SK-N-SH treated with all-trans-retinoic acid at 6 μM for 48 hours (cell line): ENCODE measurements around the gene SKP1.

Experiments
- ATAC-seq: fragments of 200-7000 bp; cut with Tn5 transposase; 3 replicates; pipeline ENCODE4 v1.9.1; 2020; ENCODE audit warnings: mild to moderate bottlenecking, moderate library complexity
- ARNTL ChIP-seq: fragments of 450-650 bp; formaldehyde crosslinking; IDR thresholded peaks from 2 replicates; pipeline ENCODE4 v1.5.0; 2020; ENCODE audit warnings: low read depth, mild to moderate bottlenecking, moderate library complexity, borderline replicate concordance
- BACH2 ChIP-seq: fragments of 250-450 bp; sonication (Bioruptor Pico); IDR thresholded peaks from 2 replicates; pipeline ENCODE4 v1.9.0; 2021; ENCODE audit warnings: mild to moderate bottlenecking, borderline replicate concordance
- CSDC2 ChIP-seq: fragments of 250-450 bp; sonication (Bioruptor Pico); IDR thresholded peaks from 2 replicates; pipeline ENCODE4 v1.5.0; 2020; ENCODE audit warnings: mild to moderate bottlenecking, moderate library complexity
- ESRRG ChIP-seq: fragments of 250-450 bp; sonication (Bioruptor Pico); IDR thresholded peaks from 2 replicates; pipeline ENCODE4 v1.6.1; 2021; ENCODE audit warnings: mild to moderate bottlenecking
- GLIS3 ChIP-seq: fragments of 250-450 bp; sonication (Bioruptor Pico); IDR thresholded peaks from 2 replicates; pipeline ENCODE4 v1.5.0; 2020; ENCODE audit warnings: mild to moderate bottlenecking, moderate library complexity
- ISL1 ChIP-seq: fragments of 250-450 bp; sonication (Bioruptor Pico); IDR thresholded peaks from 2 replicates; pipeline ENCODE4 v2.1.2; 2022; ENCODE audit warnings: mild to moderate bottlenecking, moderate library complexity
- OSR1 ChIP-seq: fragments of 250-450 bp; sonication (Bioruptor Pico); IDR thresholded peaks from 2 replicates; pipeline ENCODE4 v1.8.0; 2022; ENCODE audit warnings: moderate library complexity, mild to moderate bottlenecking, inconsistent platforms
- PPARA ChIP-seq: fragments of 250-450 bp; sonication (Bioruptor Pico); IDR thresholded peaks from 2 replicates; pipeline ENCODE4 v1.5.0; 2020; ENCODE audit warnings: mild to moderate bottlenecking, borderline replicate concordance
- RARB ChIP-seq: fragments of 250-450 bp; sonication (Bioruptor Pico); IDR thresholded peaks from 2 replicates; pipeline ENCODE4 v1.8.0; 2021; ENCODE audit warnings: mild to moderate bottlenecking, moderate library complexity
- SNAI2 ChIP-seq: fragments of 250-450 bp; sonication (Bioruptor Pico); IDR thresholded peaks from 2 replicates; pipeline ENCODE4 v1.5.0; 2020; ENCODE audit warnings: mild to moderate bottlenecking, moderate library complexity
- TCF4 ChIP-seq: fragments of 250-450 bp; sonication (Bioruptor Pico); IDR thresholded peaks from 2 replicates; pipeline ENCODE4 v1.8.0; 2021; ENCODE audit warnings: mild to moderate bottlenecking, moderate library complexity, borderline replicate concordance
- TOX ChIP-seq: fragments of 250-450 bp; sonication (Bioruptor Pico); IDR thresholded peaks from 2 replicates; pipeline ENCODE4 v1.8.0; 2021; ENCODE audit warnings: mild to moderate bottlenecking, moderate library complexity, borderline replicate concordance
- ZC3H10 ChIP-seq: fragments of 250-450 bp; sonication (Bioruptor Pico); IDR thresholded peaks from 2 replicates; pipeline ENCODE4 v1.5.1; 2021; ENCODE audit warnings: mild to moderate bottlenecking, moderate library complexity
- ZFP30 ChIP-seq: fragments of 450-650 bp; formaldehyde crosslinking; IDR thresholded peaks from 2 replicates; pipeline ENCODE4 v1.5.0; 2022; ENCODE audit warnings: mild to moderate bottlenecking, moderate library complexity
- ZNF8 ChIP-seq: fragments of 450-650 bp; formaldehyde crosslinking; IDR thresholded peaks from 2 replicates; pipeline ENCODE4 v1.5.0; 2020; ENCODE audit warnings: mild to moderate bottlenecking, moderate library complexity
- TF ChIP-seq, protein P1 (sequence below): fragments of 250-450 bp; sonication (Bioruptor Pico); IDR thresholded peaks from 2 replicates; pipeline ENCODE4 v1.5.1; 2021; ENCODE audit warnings: mild to moderate bottlenecking, moderate library complexity
- TF ChIP-seq, protein P2 (sequence below): fragments of 250-450 bp; sonication (Bioruptor Pico); IDR thresholded peaks from 2 replicates; pipeline ENCODE4 v1.8.0; 2021; ENCODE audit warnings: low read depth, mild to moderate bottlenecking, moderate library complexity, borderline replicate concordance
- TF ChIP-seq, protein P3 (sequence below): fragments of 250-450 bp; sonication (Bioruptor Pico); IDR thresholded peaks from 2 replicates; pipeline ENCODE4 v1.5.0; 2020; ENCODE audit warnings: mild to moderate bottlenecking, moderate library complexity
- TF ChIP-seq, protein P4 (sequence below): fragments of 250-450 bp; sonication (Bioruptor Pico); IDR thresholded peaks from 2 replicates; pipeline ENCODE4 v1.5.1; 2020; ENCODE audit warnings: low read depth, mild to moderate bottlenecking, moderate library complexity
- TF ChIP-seq, protein P5 (sequence below): fragments of 250-450 bp; sonication (Bioruptor Pico); IDR thresholded peaks from 2 replicates; pipeline ENCODE4 v1.8.0; 2020; ENCODE audit warnings: mild to moderate bottlenecking, moderate library complexity, borderline replicate concordance

Gene SKP1

DNA sequence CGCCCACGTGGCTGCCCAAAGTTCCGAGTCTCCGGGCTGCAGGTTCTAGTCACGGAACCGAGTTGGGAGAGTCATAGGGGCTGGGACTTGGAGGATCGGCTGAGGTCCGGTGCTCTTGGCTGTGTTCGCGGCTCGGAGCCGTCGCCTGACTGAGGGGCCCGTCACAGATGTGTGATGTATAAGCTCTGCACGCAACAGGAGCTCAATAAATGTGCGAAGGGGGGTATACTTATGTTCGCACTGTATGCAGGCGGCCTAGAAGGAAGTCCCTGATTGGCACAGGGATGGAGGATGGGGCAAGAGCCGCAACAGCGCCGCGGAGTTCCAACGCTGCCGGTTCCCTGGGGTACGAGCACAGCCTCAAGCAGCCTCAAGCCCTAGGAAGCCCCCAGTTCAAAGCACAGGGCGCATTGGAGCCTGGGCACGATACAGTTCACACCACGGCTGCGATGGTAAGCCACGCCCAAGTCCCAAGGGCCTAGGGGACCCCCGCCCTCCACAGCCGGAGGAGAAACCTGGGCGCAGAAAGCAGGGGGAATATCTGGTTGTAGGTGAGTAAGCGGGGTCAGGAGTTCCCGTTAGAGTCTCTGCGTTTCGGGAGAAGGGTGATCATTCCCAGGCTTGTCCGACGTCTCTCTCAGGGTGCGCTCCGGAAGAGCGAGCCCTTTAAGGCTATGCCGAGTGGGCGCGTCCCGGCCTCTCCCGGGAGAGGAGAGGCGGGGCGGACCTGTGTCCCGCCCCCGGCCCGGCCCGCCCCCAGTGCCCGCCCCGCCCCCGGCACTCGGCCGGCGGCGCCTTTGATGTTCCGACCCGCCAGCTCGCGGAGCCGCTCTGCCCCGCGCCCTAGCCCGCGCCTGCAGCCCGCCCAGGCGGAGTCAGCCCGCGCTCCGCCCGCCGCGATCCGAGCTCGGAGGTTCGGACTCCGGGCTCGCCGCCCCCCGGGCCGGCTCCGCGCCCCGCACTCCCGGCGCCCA lies 62.6 kb downstream of the SKP1 start, which contains the start of gene TCF7 (continued):
- TF ChIP-seq, protein P1, sequence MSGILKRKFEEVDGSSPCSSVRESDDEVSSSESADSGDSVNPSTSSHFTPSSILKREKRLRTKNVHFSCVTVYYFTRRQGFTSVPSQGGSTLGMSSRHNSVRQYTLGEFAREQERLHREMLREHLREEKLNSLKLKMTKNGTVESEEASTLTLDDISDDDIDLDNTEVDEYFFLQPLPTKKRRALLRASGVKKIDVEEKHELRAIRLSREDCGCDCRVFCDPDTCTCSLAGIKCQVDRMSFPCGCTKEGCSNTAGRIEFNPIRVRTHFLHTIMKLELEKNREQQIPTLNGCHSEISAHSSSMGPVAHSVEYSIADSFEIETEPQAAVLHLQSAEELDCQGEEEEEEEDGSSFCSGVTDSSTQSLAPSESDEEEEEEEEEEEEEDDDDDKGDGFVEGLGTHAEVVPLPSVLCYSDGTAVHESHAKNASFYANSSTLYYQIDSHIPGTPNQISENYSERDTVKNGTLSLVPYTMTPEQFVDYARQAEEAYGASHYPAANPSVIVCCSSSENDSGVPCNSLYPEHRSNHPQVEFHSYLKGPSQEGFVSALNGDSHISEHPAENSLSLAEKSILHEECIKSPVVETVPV (CRISPR knock-in tag): no peak
- no peak for TF ChIP-seq PPARA (CRISPR knock-in tag)
- TF ChIP-seq TOX (CRISPR knock-in tag): no peak
- no peak for TF ChIP-seq BACH2 (CRISPR knock-in tag)
- no peak for TF ChIP-seq GLIS3 (CRISPR knock-in tag)
- TF ChIP-seq, protein P2, sequence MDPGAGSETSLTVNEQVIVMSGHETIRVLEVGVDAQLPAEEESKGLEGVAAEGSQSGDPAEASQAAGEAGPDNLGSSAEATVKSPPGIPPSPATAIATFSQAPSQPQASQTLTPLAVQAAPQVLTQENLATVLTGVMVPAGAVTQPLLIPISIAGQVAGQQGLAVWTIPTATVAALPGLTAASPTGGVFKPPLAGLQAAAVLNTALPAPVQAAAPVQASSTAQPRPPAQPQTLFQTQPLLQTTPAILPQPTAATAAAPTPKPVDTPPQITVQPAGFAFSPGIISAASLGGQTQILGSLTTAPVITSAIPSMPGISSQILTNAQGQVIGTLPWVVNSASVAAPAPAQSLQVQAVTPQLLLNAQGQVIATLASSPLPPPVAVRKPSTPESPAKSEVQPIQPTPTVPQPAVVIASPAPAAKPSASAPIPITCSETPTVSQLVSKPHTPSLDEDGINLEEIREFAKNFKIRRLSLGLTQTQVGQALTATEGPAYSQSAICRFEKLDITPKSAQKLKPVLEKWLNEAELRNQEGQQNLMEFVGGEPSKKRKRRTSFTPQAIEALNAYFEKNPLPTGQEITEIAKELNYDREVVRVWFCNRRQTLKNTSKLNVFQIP (CRISPR knock-in tag): no peak
- TF ChIP-seq OSR1 (CRISPR knock-in tag): no peak
- no peak for TF ChIP-seq ISL1 (CRISPR knock-in tag)
- no peak for TF ChIP-seq CSDC2 (CRISPR knock-in tag)

DNA sequence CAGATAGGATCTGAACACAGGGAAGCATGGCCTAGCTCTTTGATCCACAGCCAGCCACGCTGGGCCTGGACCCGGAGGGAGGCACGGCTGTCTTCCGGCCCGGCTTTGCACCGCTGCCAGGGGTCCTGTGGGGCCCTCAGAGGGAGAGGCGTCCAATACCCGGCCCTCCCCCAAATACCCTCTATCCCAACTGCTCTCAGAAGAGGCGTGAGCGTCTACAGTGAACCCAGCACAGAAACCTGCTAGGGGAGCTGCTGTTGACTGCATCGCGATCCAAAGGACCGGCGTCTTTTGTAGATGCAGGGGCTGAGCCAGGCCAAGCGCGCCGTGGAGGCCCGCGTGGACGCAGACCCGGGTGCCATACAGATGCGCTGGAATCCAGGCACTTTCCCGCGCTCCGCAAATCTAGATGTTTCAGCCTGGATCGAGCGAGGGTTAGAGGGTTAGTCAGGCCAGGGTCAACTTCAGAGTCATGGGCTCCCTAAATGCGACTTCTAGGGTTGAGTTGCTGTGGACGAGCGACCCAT lies 63.3 kb downstream of the SKP1 start:
- TF ChIP-seq TOX (CRISPR knock-in tag): no peak
- no peak for ATAC-seq

DNA sequence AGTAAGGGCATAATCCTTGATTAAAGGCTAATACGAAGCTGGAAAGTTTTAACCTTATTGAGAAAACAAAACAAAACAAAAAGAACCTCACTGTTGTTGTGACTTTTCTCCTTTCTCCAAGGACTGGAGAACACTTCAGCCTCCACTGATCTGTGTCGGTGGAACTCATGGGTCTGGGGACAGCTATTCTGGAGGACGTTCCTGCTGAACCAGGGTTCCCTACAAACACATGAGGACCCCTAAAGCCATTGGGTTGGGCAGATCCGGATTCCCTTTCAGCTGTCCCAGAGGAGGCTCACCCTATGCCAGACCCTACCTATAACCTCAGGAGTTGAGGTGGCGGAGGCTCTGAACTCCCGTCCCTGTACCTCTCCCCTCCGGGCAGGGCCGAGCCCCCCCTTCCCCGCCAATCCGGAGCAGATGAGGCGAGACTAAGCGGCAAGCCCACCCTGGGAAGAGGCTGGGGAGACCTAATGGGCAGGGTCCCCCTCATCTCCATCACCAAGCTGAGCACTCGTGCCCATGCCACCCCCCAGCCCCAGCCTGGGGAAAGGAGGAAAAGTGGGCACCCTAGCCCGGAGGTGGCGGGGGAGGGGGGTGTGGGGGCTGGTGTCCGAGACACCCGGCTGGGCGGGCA lies 63.9 kb downstream of the SKP1 start:
- ATAC-seq: no peak
- TF ChIP-seq ARNTL (CRISPR knock-in tag): no peak
- TF ChIP-seq TOX (CRISPR knock-in tag): no peak
- no peak for TF ChIP-seq ZC3H10 (CRISPR knock-in tag)
- no peak for TF ChIP-seq CSDC2 (CRISPR knock-in tag)
- TF ChIP-seq ISL1 (CRISPR knock-in tag): no peak
- TF ChIP-seq, protein P3, sequence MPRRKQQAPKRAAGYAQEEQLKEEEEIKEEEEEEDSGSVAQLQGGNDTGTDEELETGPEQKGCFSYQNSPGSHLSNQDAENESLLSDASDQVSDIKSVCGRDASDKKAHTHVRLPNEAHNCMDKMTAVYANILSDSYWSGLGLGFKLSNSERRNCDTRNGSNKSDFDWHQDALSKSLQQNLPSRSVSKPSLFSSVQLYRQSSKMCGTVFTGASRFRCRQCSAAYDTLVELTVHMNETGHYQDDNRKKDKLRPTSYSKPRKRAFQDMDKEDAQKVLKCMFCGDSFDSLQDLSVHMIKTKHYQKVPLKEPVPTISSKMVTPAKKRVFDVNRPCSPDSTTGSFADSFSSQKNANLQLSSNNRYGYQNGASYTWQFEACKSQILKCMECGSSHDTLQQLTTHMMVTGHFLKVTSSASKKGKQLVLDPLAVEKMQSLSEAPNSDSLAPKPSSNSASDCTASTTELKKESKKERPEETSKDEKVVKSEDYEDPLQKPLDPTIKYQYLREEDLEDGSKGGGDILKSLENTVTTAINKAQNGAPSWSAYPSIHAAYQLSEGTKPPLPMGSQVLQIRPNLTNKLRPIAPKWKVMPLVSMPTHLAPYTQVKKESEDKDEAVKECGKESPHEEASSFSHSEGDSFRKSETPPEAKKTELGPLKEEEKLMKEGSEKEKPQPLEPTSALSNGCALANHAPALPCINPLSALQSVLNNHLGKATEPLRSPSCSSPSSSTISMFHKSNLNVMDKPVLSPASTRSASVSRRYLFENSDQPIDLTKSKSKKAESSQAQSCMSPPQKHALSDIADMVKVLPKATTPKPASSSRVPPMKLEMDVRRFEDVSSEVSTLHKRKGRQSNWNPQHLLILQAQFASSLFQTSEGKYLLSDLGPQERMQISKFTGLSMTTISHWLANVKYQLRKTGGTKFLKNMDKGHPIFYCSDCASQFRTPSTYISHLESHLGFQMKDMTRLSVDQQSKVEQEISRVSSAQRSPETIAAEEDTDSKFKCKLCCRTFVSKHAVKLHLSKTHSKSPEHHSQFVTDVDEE (CRISPR knock-in tag): no peak
- no peak for TF ChIP-seq SNAI2 (CRISPR knock-in tag)
- no peak for TF ChIP-seq ZNF8 (CRISPR knock-in tag)
- TF ChIP-seq TCF4 (CRISPR knock-in tag): no peak
- TF ChIP-seq, protein P4, sequence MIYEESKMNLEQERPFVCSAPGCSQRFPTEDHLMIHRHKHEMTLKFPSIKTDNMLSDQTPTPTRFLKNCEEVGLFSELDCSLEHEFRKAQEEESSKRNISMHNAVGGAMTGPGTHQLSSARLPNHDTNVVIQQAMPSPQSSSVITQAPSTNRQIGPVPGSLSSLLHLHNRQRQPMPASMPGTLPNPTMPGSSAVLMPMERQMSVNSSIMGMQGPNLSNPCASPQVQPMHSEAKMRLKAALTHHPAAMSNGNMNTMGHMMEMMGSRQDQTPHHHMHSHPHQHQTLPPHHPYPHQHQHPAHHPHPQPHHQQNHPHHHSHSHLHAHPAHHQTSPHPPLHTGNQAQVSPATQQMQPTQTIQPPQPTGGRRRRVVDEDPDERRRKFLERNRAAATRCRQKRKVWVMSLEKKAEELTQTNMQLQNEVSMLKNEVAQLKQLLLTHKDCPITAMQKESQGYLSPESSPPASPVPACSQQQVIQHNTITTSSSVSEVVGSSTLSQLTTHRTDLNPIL: no peak
- TF ChIP-seq ESRRG (CRISPR knock-in tag): no peak
- no peak for TF ChIP-seq ZFP30
- no peak for TF ChIP-seq BACH2 (CRISPR knock-in tag)
- no peak for TF ChIP-seq GLIS3 (CRISPR knock-in tag)
- TF ChIP-seq, protein P2 (CRISPR knock-in tag): no peak
- TF ChIP-seq PPARA (CRISPR knock-in tag): no peak
- TF ChIP-seq RARB (CRISPR knock-in tag): no peak
- TF ChIP-seq OSR1 (CRISPR knock-in tag): no peak
- TF ChIP-seq, protein P5, sequence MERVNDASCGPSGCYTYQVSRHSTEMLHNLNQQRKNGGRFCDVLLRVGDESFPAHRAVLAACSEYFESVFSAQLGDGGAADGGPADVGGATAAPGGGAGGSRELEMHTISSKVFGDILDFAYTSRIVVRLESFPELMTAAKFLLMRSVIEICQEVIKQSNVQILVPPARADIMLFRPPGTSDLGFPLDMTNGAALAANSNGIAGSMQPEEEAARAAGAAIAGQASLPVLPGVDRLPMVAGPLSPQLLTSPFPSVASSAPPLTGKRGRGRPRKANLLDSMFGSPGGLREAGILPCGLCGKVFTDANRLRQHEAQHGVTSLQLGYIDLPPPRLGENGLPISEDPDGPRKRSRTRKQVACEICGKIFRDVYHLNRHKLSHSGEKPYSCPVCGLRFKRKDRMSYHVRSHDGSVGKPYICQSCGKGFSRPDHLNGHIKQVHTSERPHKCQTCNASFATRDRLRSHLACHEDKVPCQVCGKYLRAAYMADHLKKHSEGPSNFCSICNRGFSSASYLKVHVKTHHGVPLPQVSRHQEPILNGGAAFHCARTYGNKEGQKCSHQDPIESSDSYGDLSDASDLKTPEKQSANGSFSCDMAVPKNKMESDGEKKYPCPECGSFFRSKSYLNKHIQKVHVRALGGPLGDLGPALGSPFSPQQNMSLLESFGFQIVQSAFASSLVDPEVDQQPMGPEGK (CRISPR knock-in tag): no peak
